Cardiac muscle cell (in vitro differentiated cells and primary cell): ENCODE measurements around the gene NBEA. TPM values are rescaled to one million over a fixed set of nuclear protein-coding genes. Genes with fewer than 3 reads are reported as not detected.

Experiments
- DNase-seq, 2 donors: peaks; one replicate each; pipeline versions ENCODE4 v3.0.0 to v3.0.0-alpha.2; 2010 to 2017; ENCODE audit warnings: low read depth in 1 of 2, low spot score in 1 of 2
- H3K27ac ChIP-seq: fragments of 200-600 bp; sonication (generic); 2 replicates; pipeline ENCODE4 v1.5.1; 2016
- H3K27me3 ChIP-seq: fragments of 200-600 bp; sonication (generic); 2 replicates; pipeline ENCODE4 v1.6.0; 2016; ENCODE audit warnings: control low read depth
- H3K36me3 ChIP-seq: fragments of 200-600 bp; sonication (generic); 2 replicates; pipeline ENCODE4 v1.5.1; 2016; ENCODE audit warnings: control low read depth
- H3K4me1 ChIP-seq: fragments of 200-600 bp; sonication (generic); 2 replicates; pipeline ENCODE4 v1.8.1; 2017; ENCODE audit warnings: low read depth, mild to moderate bottlenecking, mixed run types
- H3K4me3 ChIP-seq: fragments of 200-600 bp; sonication (generic); 2 replicates; pipeline ENCODE4 v1.5.1; 2016; ENCODE audit warnings: mild to moderate bottlenecking
- H3K9me3 ChIP-seq: fragments of 200-600 bp; sonication (generic); 2 replicates; pipeline ENCODE4 v1.5.1; 2017; ENCODE audit warnings: low read depth, mild to moderate bottlenecking, control low read depth
- CTCF ChIP-seq: IDR thresholded peaks from 2 replicates; pipeline ENCODE4 v1.5.1; 2012; ENCODE audit warnings: low read depth, mild to moderate bottlenecking, low read length
- polyA plus RNA-seq: library from polyadenylated mRNA; unstranded; fragments of >200 nt; fragmentation: Nextera tagmentation; extraction: Ambion mirVana; gene quantifications from 2 replicates; pipeline ENCODE4 v1.2.1, GENCODE V29; 2016
- total RNA-seq: library from RNA; depleted of rRNA; stranded (reverse); fragments of >200 nt; gene quantifications from 2 replicates; pipeline ENCODE4 v1.2.3, GENCODE V29; 2016

Gene NBEA
- total and polyA plus RNA-seq, 2 experiments from 2014 or later = 4.6 to 13.2 TPM

DNA sequence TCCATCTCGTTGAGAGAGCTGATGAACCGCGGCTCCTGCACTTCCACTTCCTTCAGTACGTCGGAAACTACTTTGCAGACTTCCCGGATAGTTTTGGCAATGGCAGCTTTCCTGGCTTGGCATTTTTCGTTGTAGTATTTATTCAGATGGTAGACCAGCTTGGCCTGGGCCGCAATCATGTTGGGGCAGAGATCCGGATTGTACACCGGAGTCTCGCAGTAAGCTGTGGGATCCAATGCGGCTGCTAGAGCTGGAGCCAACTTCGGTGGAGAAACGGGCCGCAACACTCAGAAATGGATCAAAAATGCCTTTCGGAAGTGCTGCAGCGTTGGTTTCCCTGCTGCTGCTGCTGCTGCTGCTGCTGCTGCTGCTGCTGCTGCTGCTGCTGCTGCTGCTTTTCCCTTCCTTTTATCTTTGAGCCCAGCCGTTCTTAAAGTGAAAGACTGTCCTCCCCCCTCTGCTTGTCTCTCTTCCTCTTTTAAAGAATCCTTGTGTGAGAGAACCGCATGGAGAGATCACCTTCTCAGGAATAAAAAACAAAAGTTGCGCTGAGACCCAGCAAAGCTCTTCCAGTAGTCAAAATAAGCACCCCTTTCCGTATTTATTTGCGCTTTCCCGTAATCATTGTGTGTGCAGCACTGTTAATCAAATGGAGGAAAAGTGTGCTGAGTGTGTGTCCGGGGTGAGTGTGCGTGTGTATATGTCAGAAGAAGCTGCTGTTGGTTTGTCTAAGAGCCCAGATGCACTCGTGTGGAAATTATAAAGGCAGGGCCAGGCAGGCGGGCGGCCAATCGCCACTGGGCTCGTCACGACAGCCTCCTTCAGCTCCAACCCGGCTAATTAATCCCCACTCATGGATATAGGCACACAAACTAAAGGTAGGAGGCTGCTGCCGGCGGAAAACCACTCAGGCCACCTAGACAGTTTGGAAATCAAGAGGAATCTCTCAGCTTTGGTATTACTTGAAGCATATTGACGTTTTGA lies 534.2 kb downstream of the NBEA start, which contains the start of gene MAB21L1:
TSS of gene MAB21L1 (minus strand) at position 730 of the 984 bp plus-strand sequence. CDS start at position 179, 551 bp downstream.
- Histone ChIP-seq H3K36me3 (no peaks in the 10 kb centered on the region), H3K27me3 (peaks cover 100% of the 10 kb centered on the region), H3K27ac (no peak within 1 kb of the TSS), H3K4me3 (no peak within 1 kb of the TSS), H3K4me1 (no peaks in the 10 kb centered on the region), H3K9me3 (no peaks in the 10 kb centered on the region)
- peak; percentile 35 to 37 for DNase-seq
- no peak for TF ChIP-seq CTCF

DNA sequence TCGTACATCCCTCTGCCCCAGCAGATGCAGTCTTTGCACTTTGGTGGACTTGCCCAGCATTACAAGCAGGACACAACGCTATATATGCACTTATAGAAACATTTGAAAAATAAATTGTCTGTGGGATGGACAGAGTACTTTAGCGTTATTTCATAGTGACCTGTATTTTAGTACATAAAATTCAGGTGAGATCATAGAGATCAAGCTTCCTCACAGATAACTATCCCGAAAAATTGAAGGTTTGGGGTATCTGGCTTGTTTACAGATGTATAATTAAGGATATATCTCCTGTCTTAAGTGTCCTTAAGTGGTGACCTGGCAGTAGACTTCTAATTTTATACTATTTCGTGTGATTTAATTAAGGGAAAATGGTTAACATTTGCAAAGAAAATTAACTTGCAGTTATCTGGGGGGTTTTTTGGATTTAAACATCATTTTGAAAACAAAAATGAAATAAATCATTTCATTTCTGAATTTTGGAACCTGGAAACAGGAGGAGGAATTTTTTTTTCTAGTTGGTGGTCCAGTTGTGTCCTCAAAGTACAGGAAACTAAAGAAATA lies 535.4 kb downstream of the NBEA start:
- no peak for TF ChIP-seq CTCF
- no peaks in the 10 kb centered on the region for H3K36me3 ChIP-seq
- H3K27me3 ChIP-seq = peaks cover 97% of the 10 kb centered on the region
- H3K27ac ChIP-seq = no peak overlapping the region
- H3K4me1 ChIP-seq = no peaks in the 10 kb centered on the region
- DNase-seq = no peak
- H3K4me3 ChIP-seq = no peak overlapping the region
- H3K9me3 ChIP-seq = no peaks in the 10 kb centered on the region

DNA sequence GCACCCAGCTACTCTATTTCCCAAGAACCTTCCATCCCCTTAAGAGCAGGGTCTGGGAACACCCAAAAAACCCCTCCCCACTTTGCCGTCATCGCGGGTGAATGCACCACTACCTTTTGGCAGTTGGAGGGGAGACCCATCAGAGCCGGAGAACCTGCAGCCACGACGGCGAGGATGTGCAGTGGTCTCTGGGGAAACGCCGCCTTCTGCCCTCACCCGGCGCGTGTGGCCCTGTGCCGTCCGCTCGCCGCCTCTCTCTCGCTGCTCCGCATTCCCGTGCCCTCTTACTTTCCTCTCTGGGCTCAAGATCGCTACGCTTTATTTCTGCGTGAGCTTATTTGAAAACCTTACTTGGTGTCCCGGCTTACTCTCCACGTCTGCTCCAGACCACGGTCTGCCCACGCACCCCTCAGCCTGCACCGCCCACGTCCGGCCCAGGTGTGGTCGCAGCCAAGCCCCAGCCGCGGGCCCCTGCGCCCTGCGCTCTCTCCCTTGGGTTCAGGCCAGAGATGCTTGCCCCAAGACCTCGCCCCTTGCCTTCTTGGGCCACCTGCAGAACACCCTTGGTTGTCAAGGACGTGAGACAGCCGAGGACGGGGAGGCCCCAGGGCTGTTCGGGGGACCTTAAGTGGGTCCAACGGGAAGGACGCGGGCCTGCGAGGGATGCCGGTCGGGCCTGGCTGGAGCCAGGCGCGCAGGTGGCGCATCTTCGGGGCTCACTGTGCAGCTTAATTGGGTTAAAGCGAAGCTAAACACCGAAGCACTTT lies 536.4 kb downstream of the NBEA start:
- DNase-seq = peak in 1 of 2 donors; percentile 43
- Histone ChIP-seq H3K9me3 (no peaks in the 10 kb centered on the region), H3K4me3 (no peak overlapping the region), H3K27ac (no peak overlapping the region), H3K36me3 (no peaks in the 10 kb centered on the region), H3K27me3 (peaks cover 95% of the 10 kb centered on the region), H3K4me1 (no peaks in the 10 kb centered on the region)
- TF ChIP-seq CTCF = no peak

GRCh38 chr13:35479038-35479492 lies 537.0 kb downstream of the NBEA start:
- TF ChIP-seq CTCF = no peak
- DNase-seq = peak in 1 of 2 donors; percentile 13
- no peaks in the 10 kb centered on the region for H3K4me1 ChIP-seq
- no peak overlapping the region for H3K27ac ChIP-seq
- no peaks in the 10 kb centered on the region for H3K36me3 ChIP-seq
- peaks cover 89% of the 10 kb centered on the region for H3K27me3 ChIP-seq
- no peaks in the 10 kb centered on the region for H3K9me3 ChIP-seq
- no peak overlapping the region for H3K4me3 ChIP-seq

- no peaks in the 10 kb centered on the region for H3K9me3 ChIP-seq
- no peak overlapping the region for H3K4me3 ChIP-seq
- no peak for DNase-seq
- no peak for TF ChIP-seq CTCF
- H3K27ac ChIP-seq = no peak overlapping the region
- no peaks in the 10 kb centered on the region for H3K36me3 ChIP-seq
- peaks cover 83% of the 10 kb centered on the region for H3K27me3 ChIP-seq
- no peaks in the 10 kb centered on the region for H3K4me1 ChIP-seq
Observed at GRCh38 chr13:35479706-35480105, 537.6 kb downstream of the NBEA start.
